HEK293 (cell line): ENCODE results near the gene CEP295NL.

Source experiments
- ATF2 ChIP-seq: fragments of 450-650 bp; formaldehyde crosslinking; IDR thresholded peaks from 2 replicates; pipeline ENCODE4 v1.5.1; 2016; ENCODE audit warnings: missing biosample characterization, missing genetic modification characterization, low read depth
- CTCF ChIP-seq: fragments of 450-650 bp; formaldehyde crosslinking; IDR thresholded peaks from 2 replicates; pipeline ENCODE4 v1.5.1; 2016; ENCODE audit warnings: missing biosample characterization, missing genetic modification characterization
- YY1 ChIP-seq: fragments of 450-650 bp; formaldehyde crosslinking; IDR thresholded peaks from 2 replicates; pipeline ENCODE4 v1.5.1; 2018; ENCODE audit warnings: missing biosample characterization, missing genetic modification characterization
- ZBTB10 ChIP-seq: fragments of 450-650 bp; formaldehyde crosslinking; IDR thresholded peaks from 2 replicates; pipeline ENCODE4 v1.5.1; 2016; ENCODE audit warnings: missing biosample characterization, missing genetic modification characterization
- ZFP69B ChIP-seq: fragments of 450-650 bp; formaldehyde crosslinking; IDR thresholded peaks from 2 replicates; pipeline ENCODE4 v1.5.1; 2016; ENCODE audit warnings: missing biosample characterization, missing genetic modification characterization
- ZNF155 ChIP-seq: fragments of 450-650 bp; formaldehyde crosslinking; IDR thresholded peaks from 2 replicates; pipeline ENCODE4 v1.5.1; 2016; ENCODE audit warnings: missing biosample characterization, missing genetic modification characterization
- ZNF629 ChIP-seq: fragments of 450-650 bp; formaldehyde crosslinking; IDR thresholded peaks from 2 replicates; pipeline ENCODE4 v1.5.1; 2017; ENCODE audit warnings: missing biosample characterization, missing genetic modification characterization
- ZNF664 ChIP-seq: fragments of 450-650 bp; formaldehyde crosslinking; IDR thresholded peaks from 2 replicates; pipeline ENCODE4 v1.5.1; 2016; ENCODE audit warnings: missing biosample characterization, missing genetic modification characterization
- ZNF707 ChIP-seq: fragments of 450-650 bp; formaldehyde crosslinking; IDR thresholded peaks from 2 replicates; pipeline ENCODE4 v1.5.1; 2016; ENCODE audit warnings: missing biosample characterization, missing genetic modification characterization
- ZNF785 ChIP-seq: fragments of 450-650 bp; formaldehyde crosslinking; IDR thresholded peaks from 2 replicates; pipeline ENCODE4 v1.5.1; 2016; ENCODE audit warnings: missing biosample characterization, missing genetic modification characterization

- TF ChIP-seq ZNF155 (tag by site-specific recombination) (no peak), ZNF629 (no peak), CTCF (no peak), ZNF707 (tag by site-specific recombination) (no peak), ZNF664 (tag by site-specific recombination) (no peak), ATF2 (tag by site-specific recombination) (no peak), ZBTB10 (tag by site-specific recombination) (no peak), ZFP69B (tag by site-specific recombination) (no peak), ZNF785 (tag by site-specific recombination) (no peak), YY1 (tag by site-specific recombination) (no peak)
These were observed 50.3 kb downstream of the CEP295NL start for GRCh38 chr17:78852709-78853121.
